Endometrial microvascular endothelial cells (primary cell): ENCODE data around the gene ABCC9. TPM values are rescaled to one million over a fixed set of nuclear protein-coding genes. Genes with fewer than 3 reads are reported as not detected.

ENCODE experiments used
- in situ Hi-C: cut with HindIII; loops from 2 replicates; pipeline ENCODE4 v1.10.0; 2017; ENCODE audit warnings: low sequenced_read_pairs, low pct_unique_long_range_greater_than_20kb; ENCODE audit errors: inconsistent ontology term
- total RNA-seq: library from RNA; depleted of rRNA; stranded (reverse); fragments of >200 nt; gene quantifications from one replicate; pipeline ENCODE4 v1.2.3, GENCODE V29; 2015; ENCODE audit errors: inconsistent ontology term

ABCC9 gene
- not detected for total RNA-seq

- in situ Hi-C loops: no loop called here
Observed at GRCh38 chr12:21940549-21941505, at the start of gene ABCC9. Gene ABCC9, minus strand, starts transcription at chr12:21941426. Its CDS starts 4,752 bp downstream, at chr12:21936674.

DNA sequence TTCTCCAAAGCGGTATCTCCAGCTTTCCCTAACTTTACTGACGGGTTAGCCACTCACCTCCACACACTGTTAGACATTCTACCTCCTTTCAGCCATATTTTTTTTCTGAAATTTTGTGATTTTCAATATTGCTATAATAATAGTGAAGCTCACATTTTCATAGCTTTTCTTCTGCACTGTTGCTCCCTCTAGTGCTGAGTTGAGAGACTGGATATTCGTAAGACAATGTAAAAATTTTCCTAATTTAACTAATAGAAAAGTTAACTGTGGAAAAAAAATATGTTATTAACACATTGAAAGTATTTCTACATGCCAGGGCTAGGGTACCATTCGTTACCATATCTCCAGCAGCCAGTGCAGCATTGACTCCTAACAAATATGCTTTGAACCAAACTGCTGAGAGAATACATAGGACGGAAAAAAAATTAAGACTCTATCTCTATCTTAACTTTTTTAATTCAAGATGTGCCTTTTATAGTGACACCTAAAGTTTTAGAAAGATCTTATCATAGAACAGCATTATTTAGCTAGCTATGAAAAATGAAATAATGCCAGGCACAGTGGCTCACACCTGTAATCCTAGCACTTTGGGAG is 48.7 kb upstream of the ABCC9 start:
- in situ Hi-C loops: no loop called here

DNA sequence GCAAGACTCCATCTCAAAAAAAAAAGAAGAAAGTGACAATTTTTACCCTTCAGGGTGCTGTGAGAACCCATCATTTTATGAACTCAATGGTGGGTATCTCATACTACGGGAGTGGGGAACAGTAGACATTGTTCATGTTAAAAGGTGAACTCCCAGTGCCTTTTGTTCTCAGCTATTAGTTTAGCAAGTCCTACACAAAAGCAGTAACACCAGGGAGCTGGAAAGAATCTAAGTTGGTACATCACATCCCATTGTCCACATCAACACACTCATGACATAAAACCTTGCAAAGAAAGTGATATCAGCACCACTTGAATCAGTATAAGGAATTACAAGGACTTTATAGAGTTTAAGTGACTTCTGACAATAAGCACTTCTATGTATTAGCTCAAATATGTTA is 47.4 kb upstream of the ABCC9 start:
- in situ Hi-C loops: no loop called here

- in situ Hi-C loops: no loop called here
Observed at GRCh38 chr12:21987755-21988154, 46.5 kb upstream of the ABCC9 start.

DNA sequence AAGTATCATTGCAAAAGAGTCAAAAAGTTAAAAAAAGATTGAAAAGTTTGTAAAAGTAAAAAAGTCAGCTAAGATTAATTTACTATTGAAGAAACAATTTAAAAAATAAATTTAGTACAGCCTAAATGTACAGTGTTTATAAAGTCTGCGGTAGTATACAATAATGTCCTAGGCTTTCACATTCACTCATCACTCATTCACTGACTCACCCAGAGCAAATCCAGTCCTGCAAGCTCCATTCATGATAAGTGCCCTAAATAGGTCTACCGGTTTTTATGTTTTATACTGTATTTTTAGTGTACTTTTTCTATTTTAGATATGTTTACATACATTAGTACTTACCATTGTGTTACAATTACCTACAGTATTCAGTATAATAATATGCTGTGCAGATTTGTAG is 43.9 kb upstream of the ABCC9 start:
- in situ Hi-C loops: no loop called here

DNA sequence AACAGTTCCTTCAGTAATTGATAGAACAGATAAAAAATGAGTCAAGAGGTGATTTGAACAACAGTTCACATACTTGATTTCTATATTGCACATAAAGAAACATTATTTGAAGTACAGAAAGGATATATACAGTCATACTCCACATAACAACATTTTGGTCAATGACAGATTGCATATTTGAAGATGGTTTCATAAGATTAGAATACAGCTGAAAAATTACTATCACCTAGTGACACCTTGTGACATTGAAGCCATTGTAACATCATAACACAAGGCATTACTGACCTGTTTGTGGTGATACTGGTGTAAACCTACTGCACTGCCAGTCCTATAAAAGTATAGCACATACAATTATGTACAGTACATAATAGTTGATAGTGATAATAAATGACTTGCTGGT is 43.1 kb upstream of the ABCC9 start:
- in situ Hi-C loops: no loop called here

- in situ Hi-C loops: no loop called here
Observed at GRCh38 chr12:21983095-21983494, 41.9 kb upstream of the ABCC9 start.

- in situ Hi-C loops: no loop called here
Observed at GRCh38 chr12:21980544-21980943, 39.3 kb upstream of the ABCC9 start.

DNA sequence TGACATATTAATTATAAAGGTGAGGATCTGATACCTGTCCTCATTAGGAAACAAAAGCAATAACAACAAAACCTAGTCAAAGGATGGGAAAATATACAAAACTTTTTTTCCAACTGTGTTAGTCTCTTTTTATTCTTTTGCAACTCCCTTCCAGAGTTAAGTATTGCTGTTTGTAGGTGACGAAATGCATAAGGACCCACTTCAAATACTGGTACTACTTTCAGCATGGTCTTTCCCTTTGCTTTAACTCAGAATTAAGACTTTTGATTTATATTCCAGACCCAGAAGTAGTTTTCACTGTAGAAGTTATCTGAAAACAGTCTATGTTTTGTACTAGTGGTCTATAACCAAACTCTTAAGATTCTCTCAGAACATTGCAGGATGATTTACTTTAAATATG is 34.1 kb upstream of the ABCC9 start:
- in situ Hi-C loops: no loop called here

- in situ Hi-C loops: no loop called here
Observed at GRCh38 chr12:21973221-21973620, 32.0 kb upstream of the ABCC9 start.

DNA sequence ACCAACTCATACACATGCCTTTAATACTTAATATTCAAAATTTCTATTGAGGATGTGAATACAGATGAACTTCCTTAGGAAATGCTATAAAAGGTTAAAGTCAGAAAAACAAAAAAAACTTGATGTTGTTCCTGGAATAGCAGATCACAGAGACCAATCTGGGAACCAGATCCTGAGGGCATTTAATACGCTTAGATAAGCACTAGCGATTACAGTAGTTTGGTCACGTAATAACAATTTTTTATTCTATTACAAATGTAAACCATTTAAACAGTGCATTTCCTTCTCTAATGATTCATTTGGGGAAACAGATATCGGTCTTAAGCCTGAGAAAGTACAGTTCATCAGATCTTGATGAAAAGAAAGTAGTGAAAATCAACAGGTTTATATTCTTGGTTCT is 30.8 kb upstream of the ABCC9 start:
- in situ Hi-C loops: no loop called here

GRCh38 chr12:21971344-21971743 is 30.1 kb upstream of the ABCC9 start:
- in situ Hi-C loops: no loop called here

DNA sequence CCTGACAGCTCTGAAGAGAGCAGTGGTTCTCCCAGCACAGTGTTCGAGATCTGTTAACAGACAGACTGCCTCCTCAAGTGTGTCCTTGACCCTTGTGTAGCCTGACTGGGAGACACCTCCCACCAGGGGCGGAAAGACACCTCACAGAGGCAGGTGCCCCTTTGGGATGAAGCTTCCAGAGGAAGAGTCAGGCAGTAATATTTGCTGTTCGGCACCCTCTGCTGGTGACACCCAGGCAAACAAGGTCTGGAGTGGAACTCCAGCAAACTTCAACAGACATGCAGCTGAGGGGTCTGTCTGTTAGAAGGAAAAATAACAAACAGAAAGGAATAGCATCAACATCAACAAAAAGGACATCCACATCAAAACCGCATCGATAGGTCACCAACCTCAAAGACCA is 21.6 kb upstream of the ABCC9 start:
- in situ Hi-C loops: no loop called here

- in situ Hi-C loops: no loop called here
Observed at GRCh38 chr12:21962236-21962635, 21.0 kb upstream of the ABCC9 start.

DNA sequence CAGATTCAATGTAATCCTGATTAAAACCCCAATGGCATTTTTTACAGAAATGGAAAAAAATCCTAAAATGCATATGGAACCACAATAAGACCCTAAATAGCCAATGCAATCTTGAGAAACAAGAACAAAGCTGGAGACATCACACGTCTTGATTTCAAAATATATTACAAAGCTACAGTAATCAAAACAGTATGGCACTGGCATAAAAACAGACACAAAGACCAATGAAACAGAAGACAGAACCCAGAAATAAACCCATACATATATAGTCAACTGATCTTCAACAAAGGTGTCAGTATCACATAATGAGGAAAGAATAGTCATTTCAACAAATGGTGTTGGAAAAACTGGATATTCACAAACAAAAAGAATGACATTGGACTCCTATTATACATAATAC is 9.4 kb upstream of the ABCC9 start:
- in situ Hi-C loops: no loop called here

- in situ Hi-C loops: no loop called here
Observed at GRCh38 chr12:21949036-21949435, 7.8 kb upstream of the ABCC9 start.

GRCh38 chr12:21946983-21947382 is 5.8 kb upstream of the ABCC9 start:
- in situ Hi-C loops: no loop called here

GRCh38 chr12:21945002-21945401 is 3.8 kb upstream of the ABCC9 start:
- in situ Hi-C loops: no loop called here

GRCh38 chr12:21942377-21942703 is 1.1 kb upstream of the ABCC9 start:
- in situ Hi-C loops: no loop called here
